DMS114 treated with DMSO at 0.1 percent for 48 hours (cell line): ENCODE results near the gene HTT-AS.
"Not testable (repeated sequence)": the region's sequence is repeated elsewhere in the genome, so short reads cannot be mapped to it uniquely, and the experiment has no call there.

Experiments used
- DNase-seq: peaks from one replicate; lab custom pipeline; 2025; ENCODE audit not compliant: unreplicated experiment; lab: John Stamatoyannopoulos, UW

Gene HTT-AS

GRCh38 chr4:3074078-3074845 lies at the start of gene HTT-AS, which contains the start of gene HTT:
TSS of gene HTT-AS (minus strand) at chr4:3074538.
TSS of gene HTT (plus strand) at chr4:3074681. CDS start at chr4:3074826, 145 bp downstream.
- peak; percentile 63 for DNase-seq

DNA sequence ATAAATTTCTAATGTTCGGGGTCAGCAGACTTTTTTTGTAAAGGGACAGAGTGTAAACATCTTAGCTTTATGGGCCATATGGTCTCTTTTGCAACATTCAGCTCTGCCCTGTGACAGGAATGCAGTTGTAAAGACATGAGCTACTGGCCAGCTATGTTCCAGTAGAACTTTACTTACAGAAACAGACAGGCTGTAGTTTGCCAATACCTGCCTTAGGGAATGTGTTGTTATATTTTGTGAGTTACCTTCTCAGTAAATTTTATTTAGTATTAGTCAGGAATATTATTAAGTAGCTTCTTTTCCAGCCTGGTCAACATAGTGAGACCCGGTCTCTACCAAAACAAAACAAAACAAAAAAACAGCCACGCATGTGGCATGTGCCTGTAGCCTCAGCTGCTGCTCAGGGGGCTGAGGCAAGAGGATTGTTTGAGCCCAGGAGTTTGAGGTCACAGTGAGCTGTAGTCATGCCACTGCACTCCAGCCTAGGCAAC lies 48.9 kb upstream of the HTT-AS start:
- DNase-seq: no peak

GRCh38 chr4:3122081-3122563 lies 47.8 kb upstream of the HTT-AS start:
- DNase-seq: no peak

DNA sequence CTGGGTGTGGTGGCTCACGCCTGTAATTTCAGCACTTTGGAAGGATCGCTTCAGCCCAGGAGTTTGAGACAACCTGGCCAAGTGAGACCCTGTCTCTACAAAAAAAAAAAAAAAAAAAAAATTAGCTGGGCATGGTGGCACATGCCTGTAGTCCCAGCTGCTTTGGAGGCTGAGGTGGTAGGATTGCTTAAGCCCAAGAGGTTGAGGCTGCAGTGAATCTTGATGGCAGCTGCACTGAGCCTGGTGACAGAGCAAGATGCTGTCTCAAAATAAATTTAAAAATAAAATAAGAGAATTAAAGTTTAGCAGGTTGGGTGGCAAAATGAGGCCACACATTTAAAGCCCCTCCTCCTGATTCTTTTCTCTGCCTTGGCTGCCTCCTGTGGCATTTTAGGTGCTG lies 47.3 kb upstream of the HTT-AS start:
- DNase-seq: no peak

DNA sequence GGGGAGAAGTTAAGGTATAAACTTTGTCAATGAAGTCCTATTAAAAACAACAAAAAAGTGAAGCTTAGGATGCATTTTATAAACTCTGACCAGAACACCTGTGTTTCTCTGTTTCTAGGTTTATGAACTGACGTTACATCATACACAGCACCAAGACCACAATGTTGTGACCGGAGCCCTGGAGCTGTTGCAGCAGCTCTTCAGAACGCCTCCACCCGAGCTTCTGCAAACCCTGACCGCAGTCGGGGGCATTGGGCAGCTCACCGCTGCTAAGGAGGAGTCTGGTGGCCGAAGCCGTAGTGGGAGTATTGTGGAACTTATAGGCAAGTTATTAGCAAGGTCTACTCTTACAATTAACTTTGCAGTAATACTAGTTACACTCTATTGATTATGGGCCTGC lies 46.8 kb upstream of the HTT-AS start:
- no peak for DNase-seq

DNA sequence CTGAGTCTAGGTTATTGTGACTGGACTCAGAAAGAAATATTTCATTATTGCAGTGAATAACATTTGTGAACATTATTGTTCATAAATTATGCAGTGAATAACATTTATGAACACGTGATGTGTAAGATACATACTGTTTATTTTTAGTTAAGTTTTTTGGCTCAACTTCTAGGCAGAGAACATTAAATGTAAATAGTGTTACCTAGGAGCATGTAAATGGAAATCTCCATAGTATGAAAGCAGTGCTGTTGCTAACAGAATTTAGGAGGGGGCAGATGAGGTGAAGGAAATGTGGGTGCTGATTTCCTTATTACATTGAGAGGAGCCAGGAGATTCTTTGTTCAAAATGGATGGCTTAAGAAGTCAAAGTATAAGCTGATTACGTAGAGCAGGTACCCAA lies 45.1 kb upstream of the HTT-AS start:
- DNase-seq: no peak

- no peak for DNase-seq
These were observed 44.0 kb upstream of the HTT-AS start for GRCh38 chr4:3118312-3118711.

DNA sequence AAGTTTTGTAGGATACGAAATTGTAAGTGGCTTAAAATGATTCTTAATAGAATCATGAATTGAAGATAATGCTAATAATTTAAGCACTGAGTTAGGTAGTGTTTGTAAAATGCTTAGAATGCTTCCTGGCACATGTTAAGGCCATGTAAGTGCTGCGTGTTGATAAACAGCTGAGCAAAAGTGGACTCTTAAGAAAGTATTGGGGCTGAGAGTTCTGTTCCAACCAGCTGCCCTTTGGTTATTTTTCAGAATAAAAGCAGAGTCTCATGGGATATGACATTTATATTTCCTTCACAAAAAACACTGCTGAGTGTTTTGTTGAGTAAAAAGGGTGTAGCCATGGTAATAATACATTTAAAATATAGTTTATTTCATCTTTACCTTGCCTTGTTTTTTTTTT lies 42.6 kb upstream of the HTT-AS start:
- no peak for DNase-seq

DNA sequence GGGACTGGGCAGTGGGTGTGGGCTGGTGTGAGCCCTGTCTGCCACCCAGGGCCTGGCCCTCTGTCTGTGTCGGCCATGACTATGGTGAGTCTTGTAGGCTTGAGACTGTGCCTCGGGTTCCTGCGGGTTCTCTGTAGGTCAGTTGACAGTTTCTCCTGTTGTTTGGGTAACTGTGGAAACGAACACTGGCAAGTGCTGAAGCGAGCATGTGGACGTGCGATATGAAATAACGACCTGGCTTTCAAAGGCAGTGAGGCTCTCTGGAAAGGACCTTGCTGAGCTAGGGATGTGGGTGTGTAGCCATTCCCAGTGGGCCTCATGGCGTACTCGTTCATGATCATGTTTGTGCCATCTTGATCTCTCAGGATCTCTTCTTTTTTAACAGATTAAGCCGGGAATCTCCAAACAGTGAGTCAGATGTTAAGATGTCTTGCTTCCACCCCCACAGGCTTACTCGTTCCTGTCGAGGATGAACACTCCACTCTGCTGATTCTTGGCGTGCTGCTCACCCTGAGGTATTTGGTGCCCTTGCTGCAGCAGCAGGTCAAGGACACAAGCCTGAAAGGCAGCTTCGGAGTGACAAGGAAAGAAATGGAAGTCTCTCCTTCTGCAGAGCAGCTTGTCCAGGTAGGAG lies 41.4 kb upstream of the HTT-AS start:
- DNase-seq: no peak

GRCh38 chr4:3114377-3114776 lies 40.0 kb upstream of the HTT-AS start:
- no peak for DNase-seq

DNA sequence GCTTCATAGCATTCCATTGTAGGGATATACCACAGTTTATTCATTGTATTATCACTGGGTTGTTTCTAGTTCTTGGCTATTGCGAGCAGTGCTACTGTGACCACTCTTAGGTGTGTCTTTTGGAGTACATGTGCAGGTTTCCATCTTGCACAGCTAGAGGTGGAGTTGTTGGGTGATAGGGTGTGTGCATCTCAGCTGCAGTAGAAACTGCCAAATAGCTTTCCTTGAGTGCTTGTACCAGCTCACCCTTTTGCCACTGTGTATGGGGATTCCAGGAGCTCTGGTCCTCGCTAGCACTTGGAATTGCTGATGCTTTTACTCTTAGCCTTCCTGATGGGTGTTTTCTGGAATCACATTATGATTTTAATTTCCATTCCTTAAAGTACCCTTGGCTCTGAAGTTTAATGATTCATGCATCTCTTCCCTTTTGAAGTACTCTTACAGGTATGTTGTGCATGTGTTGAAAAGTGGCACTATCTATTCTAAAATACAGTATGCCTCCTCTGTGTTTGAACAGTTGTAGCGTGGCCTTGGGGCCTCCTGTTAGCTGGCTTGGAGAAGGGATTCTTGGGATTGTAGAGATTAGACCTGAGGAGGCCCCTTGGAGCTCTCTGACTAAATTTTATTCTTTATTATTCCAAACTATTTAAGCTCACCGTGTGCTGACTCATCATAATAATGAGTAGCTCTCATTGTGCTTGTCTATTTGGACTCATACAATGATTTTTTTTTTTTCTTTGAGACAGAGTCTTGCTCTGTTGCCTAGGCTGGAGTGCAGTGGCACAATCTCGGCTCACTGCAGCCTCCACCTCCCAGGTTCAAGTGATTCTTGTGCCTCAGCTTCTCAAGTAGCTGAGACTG lies 38.5 kb upstream of the HTT-AS start:
- no peak for DNase-seq

DNA sequence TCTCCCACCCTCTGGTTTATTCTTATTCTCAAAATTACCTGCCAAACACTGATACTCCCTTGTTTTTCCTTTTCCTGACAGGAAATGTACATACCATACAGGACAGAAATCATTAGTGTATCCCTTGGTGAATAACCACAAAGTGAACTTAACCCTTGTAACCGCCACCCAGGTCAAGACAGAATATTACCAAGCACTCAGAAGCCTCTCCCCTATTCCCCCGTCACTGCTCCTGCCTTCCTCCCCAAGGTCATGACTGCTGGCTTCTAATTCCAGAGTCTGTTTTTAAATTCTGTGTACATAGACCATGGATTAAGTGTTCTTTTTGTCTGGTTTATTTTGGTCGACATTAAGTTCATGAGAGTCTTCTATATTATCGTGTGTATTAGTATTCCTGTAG lies 37.9 kb upstream of the HTT-AS start:
- no peak for DNase-seq

- no peak for DNase-seq
These were observed 37.1 kb upstream of the HTT-AS start for GRCh38 chr4:3111461-3111860.

- DNase-seq: no peak
These were observed 33.9 kb upstream of the HTT-AS start for GRCh38 chr4:3108211-3108610.

GRCh38 chr4:3107691-3108121 lies 33.4 kb upstream of the HTT-AS start:
- no peak for DNase-seq

- no peak for DNase-seq
These were observed 32.9 kb upstream of the HTT-AS start for GRCh38 chr4:3107271-3107670.

DNA sequence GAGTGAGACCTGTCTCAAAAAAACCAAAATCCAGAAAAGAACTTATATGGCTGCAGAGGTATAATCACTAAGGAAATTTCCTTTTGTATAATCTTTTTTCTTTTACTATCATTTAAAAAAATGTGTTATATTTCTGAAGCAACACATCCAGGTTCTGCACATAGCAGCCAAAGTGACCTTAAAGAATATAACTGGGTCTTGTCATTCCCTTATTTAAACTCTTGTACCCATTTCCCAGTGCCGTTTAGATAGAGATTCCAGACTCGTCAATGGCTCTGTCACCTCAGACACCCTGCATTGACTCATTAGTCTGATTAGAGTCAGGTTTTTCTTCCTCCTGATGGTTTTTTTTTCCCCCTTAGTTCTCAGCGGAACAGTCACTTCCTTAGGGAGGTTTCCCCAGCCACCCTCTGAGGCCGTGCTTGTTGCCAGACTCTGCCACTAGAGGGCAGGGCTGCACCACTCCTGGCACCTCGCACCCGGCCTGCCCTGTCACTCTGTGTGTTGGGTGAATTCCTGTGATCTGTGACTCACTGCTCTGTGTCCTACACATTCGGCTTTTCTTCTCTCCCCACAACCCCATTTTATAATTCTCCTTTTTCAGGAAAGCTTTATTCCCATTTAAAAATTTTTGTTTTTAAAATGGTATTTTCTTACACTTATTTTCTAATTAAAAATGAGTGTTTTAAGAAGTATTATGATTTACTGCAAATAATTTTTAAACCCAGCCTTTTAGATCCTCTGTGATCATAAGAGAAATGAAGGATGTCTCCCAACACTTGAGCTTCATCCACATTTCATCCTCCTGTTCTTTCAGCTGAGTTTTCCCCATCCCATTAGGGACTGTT lies 32.2 kb upstream of the HTT-AS start:
- DNase-seq: peak; percentile 43

- DNase-seq: no peak
These were observed 24.0 kb upstream of the HTT-AS start for GRCh38 chr4:3098346-3098745.

GRCh38 chr4:3096202-3096601 lies 21.9 kb upstream of the HTT-AS start:
- DNase-seq: no peak

DNA sequence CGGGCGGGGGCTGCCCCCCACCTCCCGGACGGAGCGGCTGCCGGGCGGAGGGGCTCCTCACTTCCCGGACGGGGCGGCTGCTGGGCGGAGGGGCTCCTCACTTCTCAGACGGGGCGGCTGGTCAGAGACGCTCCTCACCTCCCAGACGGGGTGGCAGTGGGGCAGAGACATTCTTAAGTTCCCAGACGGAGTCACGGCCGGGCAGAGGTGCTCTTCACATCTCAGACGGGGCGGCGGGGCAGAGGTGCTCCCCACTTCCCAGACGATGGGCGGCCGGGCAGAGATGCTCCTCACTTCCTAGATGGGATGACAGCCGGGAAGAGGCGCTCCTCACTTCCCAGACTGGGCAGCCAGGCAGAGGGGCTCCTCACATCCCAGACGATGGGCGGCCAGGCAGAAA lies 20.4 kb upstream of the HTT-AS start:
- not testable (repeated sequence) for DNase-seq
